ENCODE data around the gene CYS1. TPM values are rescaled to one million over a fixed set of nuclear protein-coding genes. Genes with fewer than 3 reads are reported as not detected.
A peak's percentile ranks its signal among the peaks of the same experiment; 100 is the strongest.

Gene CYS1
- total and polyA plus RNA-seq, 2 of the 8 experiments (the other 6 are each of a cell fraction or from before 2014, with no cell fraction given), result 0.09 to 0.13 TPM

GRCh38 chr2:10035633-10036032 is 44.6 kb downstream of the CYS1 start:
- H2BK12ac ChIP-seq (ENCODE audit: low read depth, low read length), result peak overlapping the region; percentile 68; the same call in 1 of the 2 replicates
- no peak overlapping the region for H3K4me2 ChIP-seq (ENCODE audit: insufficient read depth in 1 of 2, low read depth in 2 of 2, low read length in 2 of 2)
- no peak overlapping the region for H2BK120ac ChIP-seq (replicated peaks; ENCODE audit: low read depth, low read length)
- DNase-seq (ENCODE audit: low read depth in 1 of 2, low spot score in 2 of 2) (no peak), FAIRE-seq (no peak)
- no peak overlapping the region for H4K8ac ChIP-seq (ENCODE audit: extremely low read depth, insufficient read depth, low read length)
- H2AFZ ChIP-seq (ENCODE audit: low read length), result 0 out of 2 replicates have a peak overlapping the region, but pooled peaks have one; percentile 5
- no peak overlapping the region for H3K56ac ChIP-seq (replicated peaks; ENCODE audit: insufficient read length, low read depth, low read length)
- H3K14ac ChIP-seq (ENCODE audit: insufficient read length), result no peak overlapping the region
- no peaks in the 10 kb centered on the region for H3K79me1 ChIP-seq (ENCODE audit: low read depth, low read length)
- H4K20me1 ChIP-seq (replicated peaks in 1 of 2; ENCODE audit: control insufficient read depth in 1 of 2, insufficient read depth in 2 of 2, low read length in 2 of 2), result no peaks in the 10 kb centered on the region
- H3K36me3 ChIP-seq (ENCODE audit: control insufficient read depth in 2 of 4, insufficient read depth in 4 of 4, low read length in 3 of 4), result no peaks in the 10 kb centered on the region
- H2BK20ac ChIP-seq (ENCODE audit: low read length), result no peak overlapping the region
- no peaks in the 10 kb centered on the region for H3K9me3 ChIP-seq (ENCODE audit: insufficient read depth in 2 of 2, low read depth in 1 of 2, low read length in 1 of 2)
- H3K79me2 ChIP-seq (ENCODE audit: control insufficient read depth in 1 of 2, insufficient read depth in 2 of 2, low read length in 2 of 2), result no peaks in the 10 kb centered on the region
- H3K4ac ChIP-seq (replicated peaks; ENCODE audit: insufficient read length, low read depth, low read length), result no peak overlapping the region
- peak overlapping the region; percentile 19; the same call in 1 of the 2 replicates for H2BK15ac ChIP-seq (ENCODE audit: low read length)
- no peak overlapping the region for H2BK5ac ChIP-seq (ENCODE audit: low read depth, low read length)
- H3K4me1 ChIP-seq (replicated peaks in 1 of 4; ENCODE audit: control insufficient read depth in 3 of 4, insufficient read depth in 4 of 4, low read length in 3 of 4), result peaks cover 0 to 2% (median 0%) of the 10 kb centered on the region in 4 experiments; a peak in 2 of 7 replicates
- no peak overlapping the region for H3K4me3 ChIP-seq (ENCODE audit: extremely low read depth in 1 of 4, insufficient read depth in 2 of 4, low read depth in 3 of 4, low read length in 4 of 4)
- H3K27ac ChIP-seq (ENCODE audit: low read depth, low read length), result no peak overlapping the region
- H3K18ac ChIP-seq (ENCODE audit: extremely low read depth, low read length), result no peak overlapping the region
- no peak overlapping the region for H3K9ac ChIP-seq (replicated peaks in 1 of 4; ENCODE audit: extremely low read depth in 1 of 4, low read depth in 3 of 4, low read length in 3 of 4)
- no peak overlapping the region for H4K5ac ChIP-seq (ENCODE audit: insufficient read length, low read depth, low read length)
- POLR2A ChIA-PET (ENCODE audit: partially characterized antibody), result interaction anchor here (1.0 to 2.9 kb wide), 3 partner anchors 8 to 12 kb away, joined by 3 to 19 read pairs (median 6); partner anchors contain the start of gene KLF11
- 84% methylated on average over 5 of the region's 5 CpGs; no CpG with 5 or more reads in 1 of the 2 experiments for WGBS, 2 experiments (ENCODE audit: extremely low coverage in 1 of 2, insufficient coverage in 1 of 2, insufficient read length in 1 of 2, insufficient replicate concordance in 2 of 2, low coverage in 1 of 2, low lambda C conversion rate in 2 of 2, missing lambda C conversion rate in 1 of 2)
- no peak overlapping the region for H2AK5ac ChIP-seq (ENCODE audit: low read depth, low read length)
- peaks cover 0 to 1% (median under 1%) of the 10 kb centered on the region in 4 experiments; a peak in 4 of 7 replicates for H3K27me3 ChIP-seq (replicated peaks in 1 of 4; ENCODE audit: control insufficient read depth in 3 of 4, extremely low read depth in 1 of 4, insufficient read depth in 3 of 4, low read length in 3 of 4)
- no peaks in the 10 kb centered on the region for H3K23me2 ChIP-seq (ENCODE audit: low read depth, low read length)
- CTCF ChIA-PET (ENCODE audit: partially characterized antibody), result interaction anchor here (0.9 to 3.3 kb wide), 14 partner anchors 9 to 272 kb away, joined by 3 to 42 read pairs (median 4); no protein-coding TSS in a partner anchor
- no peak overlapping the region for H4K91ac ChIP-seq (replicated peaks; ENCODE audit: insufficient read length, low read length)
- H3K23ac ChIP-seq (ENCODE audit: insufficient read length), result no peak overlapping the region
- TF ChIP-seq TEAD4 (IDR thresholded peaks at IDR 0.05; ENCODE audit: low read depth, low read length) (no peak), NRF1 (IDR thresholded peaks at IDR 0.05; ENCODE audit: low read depth, low read length) (no peak), ASH2L (IDR thresholded peaks at IDR 0.05; ENCODE audit: low read length) (no peak), SUZ12 (IDR thresholded peaks at IDR 0.05; ENCODE audit: low read length) (no peak), SP4 (IDR thresholded peaks at IDR 0.05; ENCODE audit: low read length) (no peak), POLR2A (IDR thresholded peaks at IDR 0.05; ENCODE audit: control extremely low read depth in 1 of 2, low read depth in 2 of 2, low read length in 2 of 2) (no peak), EP300 (IDR thresholded peaks at IDR 0.05; ENCODE audit: borderline replicate concordance in 1 of 2, low read depth in 2 of 2, low read length in 2 of 2) (no peak), MAX (IDR thresholded peaks at IDR 0.05) (no peak), JUN (IDR thresholded peaks at IDR 0.05; ENCODE audit: low read depth, low read length) (no peak), GABPA (IDR thresholded peaks at IDR 0.05; ENCODE audit: borderline replicate concordance, insufficient read depth, low read length) (no peak), USF2 (IDR thresholded peaks at IDR 0.05; ENCODE audit: low read length) (no peak), KDM5A (IDR thresholded peaks at IDR 0.05; ENCODE audit: low read length) (no peak), BRCA1 (IDR thresholded peaks at IDR 0.05; ENCODE audit: low read depth, low read length) (no peak), TCF12 (IDR thresholded peaks at IDR 0.05; ENCODE audit: low read depth, low read length) (no peak)

Measured in H1 (cell line).